GM21381 (cell line): Measurements from ENCODE around the gene ANXA1.
A peak's percentile ranks its signal among the peaks of the same experiment; 100 is the strongest.

ENCODE experiments used
- ATAC-seq: cut with Tn5 transposase; IDR thresholded peaks from one replicate; pipeline ENCODE4 v1.9.1; 2021; ENCODE audit warnings: mild to moderate bottlenecking, moderate library complexity; ENCODE audit not compliant: unreplicated experiment

ANXA1 gene, protein sequence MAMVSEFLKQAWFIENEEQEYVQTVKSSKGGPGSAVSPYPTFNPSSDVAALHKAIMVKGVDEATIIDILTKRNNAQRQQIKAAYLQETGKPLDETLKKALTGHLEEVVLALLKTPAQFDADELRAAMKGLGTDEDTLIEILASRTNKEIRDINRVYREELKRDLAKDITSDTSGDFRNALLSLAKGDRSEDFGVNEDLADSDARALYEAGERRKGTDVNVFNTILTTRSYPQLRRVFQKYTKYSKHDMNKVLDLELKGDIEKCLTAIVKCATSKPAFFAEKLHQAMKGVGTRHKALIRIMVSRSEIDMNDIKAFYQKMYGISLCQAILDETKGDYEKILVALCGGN

DNA sequence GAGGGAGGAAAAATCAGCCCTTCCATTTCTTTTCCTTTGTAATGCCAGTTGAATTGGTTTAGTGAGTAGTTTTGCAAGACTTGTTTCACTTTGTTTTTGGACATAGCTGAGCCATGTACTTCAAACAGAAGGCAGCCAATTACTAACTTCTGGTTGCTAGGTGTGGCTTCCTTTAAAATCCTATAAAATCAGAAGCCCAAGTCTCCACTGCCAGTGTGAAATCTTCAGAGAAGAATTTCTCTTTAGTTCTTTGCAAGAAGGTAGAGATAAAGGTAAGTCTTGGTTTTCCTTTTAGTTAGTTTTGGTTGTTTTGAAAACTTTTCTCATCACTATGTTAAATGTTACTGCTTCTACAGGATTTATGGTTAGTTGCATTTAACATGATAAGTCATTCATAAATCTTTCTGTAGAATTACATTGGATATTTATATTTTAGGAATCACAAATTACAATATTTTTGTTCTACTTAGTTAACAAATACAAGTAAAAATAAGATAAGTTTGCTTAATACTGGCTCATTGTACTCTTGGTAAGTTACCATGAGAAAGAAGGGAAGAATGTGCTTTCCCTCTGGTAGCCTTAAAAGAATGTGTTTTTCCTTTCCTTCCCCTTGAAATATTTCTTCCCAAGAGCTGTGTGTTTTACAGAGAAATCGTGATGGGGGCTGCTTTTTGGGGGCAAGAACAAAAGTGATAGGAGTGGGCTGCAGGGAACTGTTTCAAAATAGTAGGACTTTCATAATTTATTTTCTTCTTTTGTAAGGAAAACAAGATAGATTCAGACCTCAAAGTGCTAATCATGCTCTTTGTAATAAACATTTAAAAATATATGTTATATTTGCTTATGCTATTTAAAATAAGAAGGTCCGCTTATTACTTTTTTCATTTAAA lies at the start of gene ANXA1:
Gene ANXA1 (plus strand): TSS at position 213 of the 890 bp plus-strand sequence. CDS start 6,671 bp downstream, outside the sequence.
- ATAC-seq, result no peak

DNA sequence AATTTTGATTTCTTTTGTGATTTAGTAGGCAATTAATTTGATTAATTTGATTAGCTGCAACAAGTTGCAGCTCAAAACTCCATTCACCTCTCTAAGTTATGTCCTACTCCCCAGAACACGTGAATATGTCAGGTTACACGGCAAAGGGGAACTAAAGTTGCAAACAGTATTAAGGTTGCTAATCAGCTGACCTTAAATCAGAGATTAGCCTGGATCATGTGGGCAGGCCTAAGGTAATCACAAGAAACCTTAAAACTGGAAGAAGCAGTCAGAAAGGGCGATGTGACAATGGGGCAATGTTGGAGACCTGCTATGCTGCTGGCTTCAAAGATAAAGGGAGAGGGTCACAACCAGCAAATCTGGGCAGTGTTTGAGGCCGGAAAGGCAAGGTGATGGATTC lies 47.3 kb upstream of the ANXA1 start:
- ATAC-seq, result no peak

DNA sequence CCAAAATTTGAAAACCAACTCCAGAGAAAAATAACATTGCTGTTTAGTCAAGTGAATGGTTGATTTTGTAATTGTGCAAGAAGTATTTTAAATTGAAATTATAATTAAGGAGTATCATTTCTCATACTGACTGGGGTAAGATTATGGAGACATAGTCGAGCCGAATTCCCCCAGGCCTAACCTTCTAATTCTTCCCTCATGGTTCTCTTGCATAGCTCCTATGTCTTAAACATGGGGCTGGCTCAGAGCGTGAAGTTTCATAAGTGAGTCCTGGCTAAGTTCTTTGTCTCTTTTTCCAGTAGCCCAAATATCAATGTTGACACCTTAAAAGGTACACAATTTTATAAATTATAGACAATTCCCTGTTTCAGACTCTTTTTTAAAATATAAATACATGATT lies 46.7 kb upstream of the ANXA1 start:
- ATAC-seq, result no peak

DNA sequence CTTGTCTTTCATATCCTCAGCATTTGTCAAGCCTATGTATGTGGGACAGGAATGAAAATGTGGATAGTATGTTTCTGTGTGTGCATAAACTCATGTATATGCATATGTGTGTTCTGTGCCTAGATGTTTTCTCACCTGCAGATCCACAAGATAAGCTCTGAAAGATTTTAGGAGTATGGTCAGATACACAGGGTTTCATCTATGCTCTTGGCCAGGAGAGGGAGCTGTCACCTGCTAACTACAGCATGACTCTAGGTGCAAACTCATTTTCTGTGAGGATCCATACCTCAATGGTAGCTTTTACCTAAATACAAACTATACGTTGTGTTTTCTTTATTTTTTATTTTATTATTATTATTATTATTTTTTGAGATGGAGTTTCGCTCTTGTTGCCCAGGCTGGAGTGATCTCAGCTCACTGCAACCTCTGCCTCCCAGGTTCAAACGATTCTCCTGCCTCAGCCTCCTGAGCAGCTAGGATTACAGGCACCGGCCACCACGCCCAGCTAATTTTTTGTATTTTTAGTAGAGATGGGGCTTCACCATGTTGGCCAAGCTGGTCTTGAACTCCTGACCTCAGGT lies 44.1 kb upstream of the ANXA1 start:
- peak; percentile 92 for ATAC-seq

DNA sequence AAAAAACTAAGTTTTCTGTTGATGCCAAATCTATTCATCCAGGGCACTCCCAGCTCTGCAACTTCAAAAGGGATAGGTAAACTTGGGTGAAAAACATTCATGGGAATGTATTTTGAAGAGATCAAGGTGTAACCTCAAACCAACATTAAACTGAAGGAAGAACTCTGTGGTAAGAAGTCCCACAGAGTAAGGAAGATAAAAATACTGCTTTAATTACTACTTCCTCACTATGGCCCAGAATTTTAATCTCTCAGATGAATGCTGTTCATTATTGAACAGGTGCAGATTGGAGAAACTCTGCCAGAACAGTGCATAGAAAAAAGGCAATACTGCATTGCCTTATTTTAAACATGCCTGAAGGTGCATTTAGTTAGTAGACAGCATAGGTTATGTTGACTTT lies 37.6 kb upstream of the ANXA1 start:
- no peak for ATAC-seq

DNA sequence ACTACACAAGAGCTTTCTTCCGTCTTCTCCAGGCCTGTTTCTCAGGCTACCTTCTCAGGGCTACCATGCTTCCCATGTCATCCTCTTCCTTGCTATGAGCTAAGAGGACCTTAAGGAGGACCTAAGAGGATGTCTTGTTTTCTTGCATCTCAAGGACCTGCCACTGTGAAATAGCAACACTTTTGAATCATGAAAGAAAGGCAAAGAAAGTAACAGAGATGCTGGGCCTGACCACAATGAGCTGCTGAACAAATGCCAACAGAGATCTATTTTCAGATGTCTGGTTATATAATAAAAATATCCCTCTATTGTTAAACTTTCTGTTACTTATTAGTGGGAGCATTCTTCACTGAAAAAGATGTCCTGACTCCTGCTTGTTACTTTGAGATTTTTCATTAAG lies 36.7 kb upstream of the ANXA1 start:
- ATAC-seq, result no peak

DNA sequence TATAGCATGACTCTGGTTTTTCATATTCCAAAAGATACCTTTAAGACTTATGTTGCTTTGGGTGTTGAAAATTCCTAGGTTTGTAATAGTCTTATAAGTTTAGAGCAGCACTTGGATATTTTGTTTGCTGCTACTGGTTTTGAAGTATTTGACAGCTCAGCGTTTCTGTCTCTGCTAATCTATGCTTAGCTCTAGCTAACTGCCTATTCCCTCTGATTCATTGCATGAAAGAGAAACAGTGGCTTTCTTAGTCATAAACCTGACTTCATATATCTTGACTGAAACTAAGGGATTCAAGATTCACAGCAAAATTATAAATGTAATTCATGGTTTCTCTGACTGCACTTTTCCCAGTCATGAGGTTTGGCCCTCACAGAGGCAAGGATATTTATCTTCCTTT lies 35.6 kb upstream of the ANXA1 start:
- peak; percentile 49 for ATAC-seq

DNA sequence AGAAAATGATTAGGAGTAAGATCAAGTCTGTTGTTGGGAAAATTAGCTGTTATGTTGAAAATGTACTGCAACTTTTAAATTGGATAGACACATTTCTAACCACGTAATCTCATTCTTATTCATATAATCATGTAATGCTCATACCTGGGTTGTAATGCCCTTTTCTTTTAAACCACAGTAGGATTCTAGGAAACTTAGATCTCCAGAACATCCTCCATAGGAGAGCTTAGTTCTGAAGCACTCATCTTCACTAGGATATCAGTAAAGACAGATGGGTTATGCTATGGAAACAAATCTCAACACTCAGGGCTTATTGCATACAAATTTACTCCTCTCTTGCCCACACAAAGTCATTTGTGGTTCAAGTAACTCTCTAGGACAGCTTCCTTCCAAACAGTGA lies 34.8 kb upstream of the ANXA1 start:
- ATAC-seq, result no peak

DNA sequence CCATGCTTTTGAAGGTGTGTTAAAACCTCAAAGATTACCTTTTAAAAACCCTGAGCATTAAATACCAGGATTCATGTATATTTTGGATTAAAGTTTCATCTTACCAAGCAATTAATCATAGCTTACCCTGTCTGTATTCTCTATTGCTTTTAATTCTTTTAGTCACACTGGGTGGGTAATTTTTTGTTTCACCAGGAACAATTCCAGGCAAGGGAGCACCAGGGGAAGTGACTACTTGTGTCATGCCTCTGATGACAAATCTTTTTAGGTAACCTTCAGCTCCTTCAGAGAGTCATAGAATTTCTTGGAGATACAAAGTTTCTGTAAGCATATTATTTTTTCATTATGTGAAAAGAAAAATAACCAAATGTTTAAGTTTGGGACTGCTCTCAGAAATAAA lies 33.4 kb upstream of the ANXA1 start:
- ATAC-seq, result no peak

DNA sequence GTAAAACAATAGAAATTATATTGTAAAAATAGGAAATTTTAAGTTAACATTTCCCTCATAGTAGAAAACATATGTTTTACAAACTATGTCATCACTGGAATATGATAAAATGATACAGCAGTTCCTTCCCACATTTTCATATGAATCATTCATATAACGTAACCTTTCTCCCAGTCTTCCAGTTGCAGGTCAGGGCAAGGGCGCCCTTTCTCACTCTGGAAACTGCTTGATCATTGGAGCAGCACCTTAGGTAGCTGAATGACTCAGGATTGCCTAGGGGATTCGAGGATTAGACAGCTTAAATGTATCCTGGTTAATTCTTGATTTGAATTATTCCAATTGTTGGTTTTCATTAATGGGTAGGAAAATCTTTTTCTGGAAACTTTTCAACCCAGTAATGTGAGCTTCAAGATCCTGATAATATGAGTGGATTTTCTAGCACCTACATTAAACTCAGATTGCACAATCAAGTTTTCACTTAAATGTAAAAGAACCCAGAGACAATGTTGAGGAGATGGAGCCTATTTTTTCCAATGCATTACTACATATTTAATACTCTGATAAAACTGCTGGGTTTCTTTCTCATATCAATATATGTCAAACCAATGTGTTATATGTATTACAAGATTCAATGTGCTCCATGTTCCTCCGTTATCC lies 32.6 kb upstream of the ANXA1 start:
- no peak for ATAC-seq

DNA sequence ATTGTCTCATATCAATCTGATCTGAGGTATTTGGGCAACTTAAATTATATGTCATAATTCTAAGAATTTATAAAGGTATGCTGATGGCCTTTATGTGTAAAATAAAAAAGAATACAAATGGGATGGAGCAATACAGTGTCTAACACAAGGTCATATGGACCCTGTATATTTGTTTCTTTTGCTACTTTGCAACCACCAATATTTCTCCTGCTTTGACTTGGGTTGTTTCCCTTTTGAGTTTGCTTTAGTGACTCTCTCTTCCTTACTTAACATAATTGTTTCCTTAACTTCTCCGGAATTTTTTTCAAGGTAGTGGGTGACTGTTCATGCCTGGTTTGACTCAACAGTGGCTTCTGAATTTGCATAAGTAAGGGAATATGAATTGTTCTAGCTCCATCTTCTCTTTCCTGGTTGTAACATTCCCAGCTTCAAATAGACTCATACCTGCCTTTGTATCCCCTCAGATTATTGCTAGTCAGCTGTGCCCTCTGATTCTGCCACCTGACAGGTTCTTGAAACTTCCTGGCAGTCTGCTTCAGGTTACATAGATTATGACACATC lies 30.2 kb upstream of the ANXA1 start:
- no peak for ATAC-seq

DNA sequence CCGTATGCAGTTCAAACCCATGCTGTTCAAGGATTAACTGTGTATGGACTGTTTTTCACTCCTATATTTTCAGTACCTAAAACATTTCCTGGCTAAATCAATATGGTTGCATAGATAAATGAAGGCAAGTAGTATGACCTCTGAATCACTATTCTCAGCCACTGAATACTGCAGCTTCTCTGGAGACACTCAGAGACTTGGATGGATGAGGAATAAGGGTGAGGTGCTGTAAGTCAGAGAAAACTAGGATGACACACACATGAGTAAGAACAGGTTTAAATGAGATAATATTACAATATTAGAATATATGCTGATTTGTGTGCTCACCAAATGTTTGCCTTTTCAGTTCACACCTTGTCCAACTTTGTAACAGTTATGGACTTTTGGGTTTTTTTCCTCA lies 26.0 kb upstream of the ANXA1 start:
- ATAC-seq, result no peak

DNA sequence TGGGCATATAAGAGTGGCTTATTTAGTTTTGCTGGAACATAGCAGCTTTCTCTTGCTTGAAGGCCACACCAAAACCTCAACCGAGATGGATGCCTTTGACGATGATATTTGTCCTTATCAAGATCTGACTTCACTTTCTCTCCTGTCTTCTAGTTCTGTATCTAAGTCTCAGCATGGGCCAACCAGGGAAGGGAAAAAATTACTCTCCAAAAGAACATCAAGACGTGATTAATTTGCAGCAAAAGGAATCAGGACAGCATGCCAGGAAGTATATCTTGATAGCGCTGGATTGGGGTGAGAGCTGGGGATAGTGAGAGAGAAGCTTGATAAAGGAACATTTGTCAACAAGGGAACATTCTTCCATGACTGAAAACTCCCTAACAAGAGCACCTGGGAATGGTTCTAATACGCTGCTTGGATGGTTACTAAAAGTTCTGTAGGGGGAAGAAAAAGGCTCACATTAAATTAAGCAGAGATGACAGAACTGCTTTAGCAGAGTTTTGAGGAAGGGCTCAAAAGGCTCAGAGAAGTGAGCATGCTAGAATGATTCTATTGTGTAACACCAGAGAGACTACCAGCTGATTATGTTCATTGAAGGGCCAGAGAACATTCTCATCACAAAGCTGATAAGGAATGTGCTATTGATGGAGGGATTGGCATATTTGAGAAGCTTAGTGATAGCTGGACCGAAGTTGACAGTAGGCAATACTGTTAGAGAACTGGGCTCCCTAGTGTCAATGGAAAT lies 21.6 kb upstream of the ANXA1 start:
- ATAC-seq, result no peak

DNA sequence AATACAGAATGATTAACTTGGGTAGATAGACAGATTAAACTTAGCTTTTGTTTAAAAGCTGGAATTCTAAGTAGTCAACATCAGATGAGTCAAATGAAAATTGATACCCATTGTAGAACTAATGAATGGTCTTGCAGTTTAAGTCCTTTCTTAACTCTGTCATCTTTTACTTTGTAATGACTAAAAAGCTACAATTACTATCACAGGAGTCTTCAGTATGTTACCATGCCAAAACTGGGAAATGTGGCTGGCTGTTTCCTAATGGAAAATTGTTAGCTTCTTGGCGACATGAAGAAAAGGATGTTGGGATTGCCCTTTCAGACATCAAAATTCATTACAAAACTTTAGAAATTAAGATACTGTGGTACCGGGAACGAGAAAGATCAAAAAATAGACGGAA lies 20.2 kb upstream of the ANXA1 start:
- no peak for ATAC-seq

DNA sequence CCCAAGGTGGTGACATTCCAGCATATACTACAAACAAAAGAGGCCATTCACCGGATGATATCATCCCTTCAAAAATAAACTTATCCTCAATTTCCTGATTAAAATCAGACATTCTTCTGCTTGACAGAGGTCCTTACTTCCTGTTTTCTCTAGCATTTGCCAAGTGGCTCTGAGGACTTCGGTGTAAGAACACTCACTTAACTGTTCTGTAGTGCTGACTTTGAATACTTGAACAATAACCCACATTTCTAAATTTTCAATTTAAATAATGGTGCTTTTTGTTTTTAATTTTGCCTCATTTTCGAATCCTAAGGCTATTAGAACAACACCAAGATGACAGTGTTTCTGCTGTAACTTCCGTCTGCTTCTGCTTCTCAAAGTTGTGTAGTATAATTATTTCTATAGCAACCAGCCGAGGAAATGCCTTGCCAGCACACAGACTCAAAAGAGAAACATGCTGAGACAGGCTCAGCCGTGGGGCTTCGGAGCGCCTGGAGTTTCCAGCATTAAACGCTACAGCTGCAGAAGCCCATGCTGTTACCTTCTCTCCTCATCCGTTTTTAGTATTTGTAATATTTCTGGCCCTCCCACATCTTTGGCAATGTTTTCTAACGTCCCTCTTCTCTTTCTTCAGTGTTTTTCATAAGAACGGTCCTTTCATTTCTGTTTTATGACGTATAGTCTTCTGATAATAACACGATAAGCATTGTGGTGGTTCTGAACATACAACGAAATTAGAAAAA lies 19.5 kb upstream of the ANXA1 start:
- peak; percentile 92 for ATAC-seq

DNA sequence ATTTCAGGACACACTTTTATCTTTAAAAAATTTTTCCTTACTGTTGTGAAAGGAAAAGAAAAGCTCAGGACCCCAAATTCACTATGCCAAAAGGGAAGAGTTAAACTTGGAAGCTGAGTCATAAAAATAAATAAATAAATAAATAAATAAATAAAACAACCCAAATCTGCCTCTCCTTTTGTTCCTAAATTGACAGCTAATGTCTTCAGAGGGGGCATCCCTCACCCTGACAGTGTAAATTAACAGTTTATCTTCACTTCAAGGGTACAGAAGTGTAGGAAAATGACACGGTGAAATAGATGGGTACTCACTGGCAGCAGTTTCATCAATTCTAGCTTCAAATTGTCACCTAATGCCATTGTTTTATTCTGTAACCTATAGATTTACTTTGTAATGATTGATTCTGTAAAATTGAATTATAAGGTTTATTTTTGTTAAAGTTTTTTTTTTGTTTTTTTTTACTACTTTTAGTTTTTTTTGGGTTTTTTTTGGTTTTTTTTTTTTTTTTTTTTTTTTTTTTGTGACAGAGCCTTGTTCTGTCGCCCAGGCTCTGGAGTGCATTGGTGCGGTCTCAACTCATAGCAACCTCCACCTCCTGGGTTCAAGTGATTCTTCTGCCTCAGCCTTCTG lies 18.5 kb upstream of the ANXA1 start:
- ATAC-seq, result no peak

DNA sequence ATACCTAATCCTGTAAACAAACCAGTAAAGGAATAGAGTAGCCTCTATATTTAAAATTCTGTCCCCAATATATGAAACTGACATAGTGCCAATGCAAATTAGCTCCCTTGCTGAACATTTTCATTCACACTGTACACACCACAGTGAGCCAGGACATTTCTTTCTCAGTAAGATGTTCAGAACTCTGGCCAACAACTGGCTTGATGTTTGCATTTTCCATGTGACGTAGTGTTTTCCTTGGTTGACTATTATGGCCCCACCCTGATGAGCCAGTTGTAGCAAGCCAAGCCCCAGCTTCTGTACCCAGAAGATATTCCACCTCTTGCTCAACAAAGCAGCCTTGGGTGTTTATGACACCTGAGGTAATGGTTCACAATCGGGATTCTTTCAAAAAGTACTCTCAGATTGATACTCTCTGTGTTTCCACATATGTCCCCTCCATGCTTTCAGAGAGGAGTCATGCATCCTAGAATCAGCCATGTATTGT lies 17.7 kb upstream of the ANXA1 start:
- ATAC-seq, result peak; percentile 58

DNA sequence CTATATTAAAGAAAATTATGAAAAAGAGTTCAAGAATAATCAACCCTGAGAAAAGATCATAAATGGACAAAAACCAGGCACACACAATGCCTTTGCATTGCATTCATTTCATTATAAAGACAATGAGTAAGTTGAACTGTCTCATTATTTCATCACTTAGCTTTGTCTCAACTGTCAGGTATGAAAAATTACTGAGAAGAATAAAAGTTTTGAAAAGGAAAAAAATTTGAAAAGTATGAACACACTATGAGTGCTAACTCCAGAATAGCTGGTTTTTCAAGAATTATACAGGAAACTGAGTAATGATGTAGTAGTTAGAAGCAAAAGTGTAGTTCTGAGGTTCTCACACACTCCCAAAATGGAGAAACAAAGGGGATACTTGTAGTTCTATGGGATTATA lies 16.3 kb upstream of the ANXA1 start:
- ATAC-seq, result no peak
